GM18498 (cell line): ENCODE measurements around the gene STON2.
A peak's percentile ranks its signal among the peaks of the same experiment; 100 is the strongest.

Experiments used
- ATAC-seq: cut with Tn5 transposase; IDR thresholded peaks from one replicate; pipeline ENCODE4 v1.9.1; 2021; ENCODE audit warnings: mild to moderate bottlenecking, moderate library complexity; ENCODE audit not compliant: unreplicated experiment

Gene STON2

DNA sequence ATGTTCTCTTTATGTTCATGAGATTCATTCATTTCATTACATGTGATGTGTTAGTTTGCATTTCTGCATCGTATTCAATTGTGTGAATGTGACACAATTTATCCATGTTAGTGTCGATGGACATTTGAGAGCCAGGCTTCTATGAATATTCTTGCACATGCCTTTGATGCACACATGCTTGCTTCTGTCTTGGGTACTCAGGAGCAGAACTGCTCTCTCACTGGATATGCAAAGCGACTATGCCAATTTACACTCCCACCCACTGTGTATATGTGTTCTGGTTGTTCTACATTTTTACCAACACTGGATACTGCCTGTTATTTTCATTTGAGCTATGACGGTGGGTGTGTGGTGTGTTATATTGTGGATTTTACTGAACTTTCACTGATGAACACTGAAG, 95.1 kb downstream of the STON2 start:
- ATAC-seq: no peak

DNA sequence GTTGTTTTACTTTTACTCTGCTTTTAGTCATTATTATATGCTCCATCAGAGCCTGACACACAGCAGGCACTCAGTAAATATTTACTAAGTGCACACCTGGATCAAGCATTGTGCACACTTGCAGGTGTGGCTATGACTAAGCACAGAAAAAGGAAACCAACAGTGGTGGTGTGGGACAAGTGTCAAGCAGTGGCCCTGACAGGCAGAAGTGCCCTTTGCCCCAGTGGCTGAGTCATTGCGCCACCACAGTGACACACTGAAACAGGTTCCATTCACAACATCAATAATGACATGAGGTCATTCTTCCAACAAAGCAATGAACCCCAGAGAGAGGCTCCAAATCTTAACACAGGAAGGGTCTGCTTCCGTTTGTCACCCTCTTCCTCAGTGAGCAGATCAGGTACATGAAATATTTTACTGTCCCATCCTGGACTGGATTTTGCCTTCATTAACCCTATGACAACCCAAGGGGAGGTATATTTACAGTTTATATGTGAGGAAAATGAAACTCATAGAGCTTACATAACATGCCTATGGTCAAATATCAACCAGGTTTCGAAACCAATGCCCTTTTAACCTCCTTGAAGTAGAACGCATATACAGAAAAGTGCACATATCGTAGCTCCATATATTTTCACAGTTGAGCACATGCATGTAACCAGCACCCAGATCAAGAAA, 96.7 kb downstream of the STON2 start:
- ATAC-seq: peak; percentile 94

DNA sequence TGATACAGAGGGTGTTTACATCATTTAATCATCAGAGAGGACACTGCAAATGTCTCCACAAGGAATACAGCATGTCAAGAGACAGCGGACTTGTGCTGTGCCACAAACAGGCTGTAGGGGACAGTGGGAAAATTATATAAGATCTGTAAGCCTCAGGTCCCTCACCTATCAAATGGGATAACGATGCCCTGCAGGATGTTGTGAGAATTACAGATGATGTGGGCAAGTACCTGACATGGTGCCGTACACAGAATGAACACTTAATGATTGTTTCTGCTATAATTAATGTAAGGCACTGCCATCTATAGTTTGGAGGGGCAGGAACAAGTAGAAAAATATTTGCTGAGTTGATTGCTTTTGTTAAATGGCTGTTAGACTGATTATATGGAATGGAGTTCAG, 97.5 kb downstream of the STON2 start:
- ATAC-seq: no peak

DNA sequence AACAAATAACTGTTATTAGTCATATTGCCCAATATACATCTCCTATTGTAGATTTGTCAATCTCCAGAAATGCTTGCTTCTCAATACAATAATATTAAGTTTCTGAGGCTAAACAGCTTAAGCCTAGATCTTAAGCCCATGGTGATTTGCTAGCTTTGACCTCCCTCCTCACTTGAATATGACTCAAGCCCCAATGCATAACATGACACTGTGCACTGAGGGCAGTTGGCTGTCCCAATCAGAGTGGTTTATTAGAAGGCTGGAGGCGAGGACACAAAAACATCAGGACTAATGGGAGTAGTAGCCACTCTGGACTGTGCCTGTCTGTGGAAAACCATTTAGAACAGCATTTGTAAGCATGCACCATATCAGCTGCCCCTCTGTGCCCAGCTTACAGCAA, 98.3 kb downstream of the STON2 start:
- ATAC-seq: no peak

DNA sequence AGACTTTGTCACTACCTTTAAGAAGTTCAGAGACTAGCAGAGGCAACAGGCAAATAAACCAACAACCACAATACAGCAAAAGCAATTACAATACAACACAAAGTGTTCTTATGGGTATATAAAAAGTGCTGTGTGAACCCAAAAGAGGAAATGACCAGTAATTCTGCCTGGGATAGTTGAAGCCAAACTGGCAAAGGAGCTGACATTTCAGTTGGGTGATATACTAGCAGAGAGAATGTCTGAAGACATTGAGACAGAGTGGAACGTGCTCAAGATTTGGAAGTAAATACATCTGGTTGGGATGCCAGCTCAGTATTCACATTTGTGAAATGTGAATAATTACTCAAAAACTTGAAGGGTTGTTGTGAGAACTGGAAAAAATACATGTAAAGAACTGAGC, 98.8 kb downstream of the STON2 start:
- no peak for ATAC-seq

DNA sequence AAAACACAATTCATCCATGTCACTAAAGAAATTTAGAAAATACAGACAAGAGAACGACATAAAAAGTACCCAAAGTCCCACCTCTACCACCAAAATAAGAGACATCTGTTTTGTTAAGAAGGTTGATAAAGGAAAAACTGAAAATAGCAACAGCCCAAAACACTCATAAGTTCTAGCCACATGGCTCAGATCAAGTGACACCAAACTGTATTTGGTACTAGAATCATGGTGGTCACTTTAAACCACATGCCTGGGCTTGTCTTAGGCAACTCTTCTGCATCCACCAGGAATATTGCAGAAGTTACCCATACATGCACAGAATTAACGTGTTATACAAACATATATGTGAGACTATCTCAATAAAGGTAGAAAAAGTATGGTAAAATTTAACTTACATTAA, 101.2 kb downstream of the STON2 start:
- ATAC-seq: no peak

DNA sequence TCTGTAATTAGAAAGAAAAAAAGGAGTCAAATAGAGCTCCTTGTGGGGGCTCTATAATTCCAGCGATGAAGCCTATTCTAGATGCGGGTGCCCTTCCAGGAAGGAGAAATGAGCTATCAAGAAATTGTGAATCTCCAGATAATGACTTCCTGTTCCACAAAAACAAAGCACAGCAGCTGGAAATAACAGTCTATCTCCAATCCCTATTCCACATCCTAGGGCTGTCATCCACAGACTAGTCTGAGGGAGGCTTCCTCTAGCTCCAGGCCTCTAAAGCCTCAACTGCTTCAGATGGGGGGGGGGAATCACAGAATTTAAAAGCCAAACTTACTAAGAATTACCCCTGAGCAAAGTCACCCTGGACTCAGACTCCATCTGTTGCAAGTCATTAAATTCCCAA, 102.0 kb downstream of the STON2 start:
- no peak for ATAC-seq

DNA sequence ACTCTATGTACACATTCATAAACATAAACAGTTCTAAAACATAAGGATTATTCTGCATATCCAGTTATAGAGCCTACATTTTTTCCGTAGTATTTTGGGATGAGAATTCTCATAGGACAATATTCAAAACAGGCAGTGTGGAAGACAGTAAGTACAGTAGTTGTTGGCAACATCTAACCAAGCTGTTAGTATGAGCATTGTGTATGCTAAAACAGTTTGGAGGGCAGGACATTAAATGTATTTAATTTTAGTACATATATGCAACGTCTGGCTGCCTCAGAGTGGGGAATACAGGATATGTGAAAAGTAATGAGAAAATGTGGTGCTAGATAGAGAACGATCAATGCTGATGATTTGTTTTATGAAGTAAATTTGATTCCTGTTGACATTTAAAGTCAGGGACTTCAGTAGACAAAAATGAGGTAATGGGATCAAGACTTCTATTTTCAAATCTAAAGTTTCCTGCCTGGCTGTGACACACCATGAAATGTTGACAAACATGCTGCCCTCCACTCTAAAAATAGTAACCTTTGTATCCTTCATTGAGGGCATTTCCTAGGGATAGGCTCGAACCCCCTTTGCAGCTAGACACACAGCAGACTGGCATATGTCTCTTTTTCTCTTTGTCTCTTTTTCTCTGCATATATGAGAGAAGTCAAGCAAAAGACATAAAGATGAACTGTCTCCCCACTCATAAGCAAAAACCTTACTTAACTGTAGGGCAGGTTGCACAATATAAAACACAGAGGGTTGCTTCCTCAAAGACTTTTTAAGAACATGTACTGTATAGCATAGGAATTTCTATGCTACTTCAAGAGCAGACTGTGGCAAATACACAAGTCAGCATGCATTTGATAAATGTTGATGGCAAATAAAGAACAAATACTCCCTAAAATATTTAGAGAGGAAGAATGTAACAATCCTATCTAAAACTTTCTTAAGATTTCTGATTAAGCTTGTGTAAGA, 103.9 kb downstream of the STON2 start:
- no peak for ATAC-seq

DNA sequence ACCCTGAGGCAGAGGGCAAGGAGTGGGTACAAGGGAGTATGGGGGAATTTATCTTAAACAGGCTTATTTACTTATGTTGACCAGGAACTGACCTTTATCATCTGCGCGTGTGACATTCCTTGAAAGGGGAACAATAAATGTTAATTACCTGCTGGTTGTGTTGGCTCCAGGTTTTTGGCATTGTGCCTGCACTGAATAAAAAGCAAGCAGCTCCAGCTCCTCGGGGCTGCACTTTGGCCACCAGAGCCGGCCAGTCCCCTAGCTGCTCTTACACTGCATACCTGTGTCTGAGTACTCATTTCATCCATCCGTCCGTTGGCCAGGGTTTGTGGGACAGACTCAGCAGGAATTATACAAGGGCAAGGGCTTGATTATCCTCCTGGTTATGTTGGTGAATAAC, 110.6 kb downstream of the STON2 start:
- ATAC-seq: no peak

DNA sequence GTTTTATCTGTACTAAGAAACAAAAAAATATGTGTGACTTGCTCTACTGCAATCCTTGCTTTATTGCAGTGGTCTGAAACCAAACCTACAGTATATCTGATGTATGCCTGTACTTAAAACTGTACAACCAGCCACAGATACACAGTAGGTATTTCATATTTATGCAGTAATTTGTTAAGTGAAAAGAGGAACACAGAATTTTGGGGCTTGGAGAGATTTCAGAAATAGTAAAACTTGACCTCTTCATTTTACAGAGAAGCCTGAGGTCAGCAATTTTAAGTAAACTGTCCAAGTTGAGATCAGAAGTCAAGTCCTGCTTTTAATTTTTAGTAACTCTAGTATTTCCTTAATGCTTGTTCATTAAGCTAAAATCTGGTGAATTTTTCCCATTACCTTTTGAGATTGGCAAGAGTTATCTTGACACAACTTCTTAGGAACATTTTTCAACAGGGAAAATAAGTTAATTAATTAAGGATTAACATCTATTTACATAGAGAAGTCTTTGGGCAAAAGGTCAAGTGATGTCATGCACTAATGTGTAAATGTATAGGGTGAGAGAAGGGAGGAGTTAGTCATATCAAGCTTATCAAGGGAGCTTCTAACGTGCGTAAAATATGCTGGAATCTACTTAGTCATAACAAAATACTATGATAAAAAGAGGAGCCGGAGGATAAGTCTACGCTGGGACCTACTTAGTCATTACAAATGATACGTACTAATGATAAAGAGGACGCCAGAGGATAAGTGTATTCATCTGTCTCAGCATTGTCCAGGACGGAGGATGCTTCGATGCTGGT, 113.4 kb downstream of the STON2 start:
- no peak for ATAC-seq

DNA sequence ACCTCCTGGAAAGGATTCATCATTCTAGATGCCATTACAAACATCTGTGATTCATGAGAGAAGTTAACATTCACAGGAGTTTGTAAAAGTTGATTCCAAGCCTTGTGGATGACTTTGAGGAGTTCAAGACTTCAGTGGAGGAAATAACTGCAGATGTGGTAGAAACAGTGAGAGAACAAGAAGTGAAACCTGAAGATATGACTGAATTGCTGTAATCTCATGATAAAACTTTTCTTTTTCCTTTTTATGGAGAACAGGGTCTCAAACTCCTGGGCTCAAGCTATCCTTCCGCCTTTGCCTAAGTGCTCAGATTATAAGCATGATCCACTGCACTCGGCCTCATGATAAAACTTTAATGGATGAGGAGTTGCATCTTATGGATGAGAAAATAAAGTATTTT, 114.9 kb downstream of the STON2 start:
- ATAC-seq: no peak

DNA sequence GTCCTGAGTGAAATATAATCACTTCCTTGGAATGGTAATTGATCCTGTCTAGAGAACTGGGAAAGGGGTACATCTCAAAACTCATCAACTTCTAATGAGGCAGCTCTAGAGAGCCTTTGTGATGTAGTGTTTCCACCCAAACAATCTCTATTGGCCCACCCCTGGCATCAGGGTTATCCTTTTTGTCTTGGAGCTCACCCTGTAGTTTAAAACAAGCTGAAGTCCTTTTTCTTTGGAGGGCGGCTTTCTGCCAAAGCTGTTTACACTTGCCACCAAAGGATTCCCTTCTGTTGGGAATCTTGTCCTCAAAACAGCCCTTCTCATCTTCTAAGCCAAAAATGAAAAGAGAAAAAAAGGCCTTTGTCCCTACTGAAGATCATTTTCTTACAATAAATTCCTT, 118.8 kb downstream of the STON2 start:
- ATAC-seq: no peak

DNA sequence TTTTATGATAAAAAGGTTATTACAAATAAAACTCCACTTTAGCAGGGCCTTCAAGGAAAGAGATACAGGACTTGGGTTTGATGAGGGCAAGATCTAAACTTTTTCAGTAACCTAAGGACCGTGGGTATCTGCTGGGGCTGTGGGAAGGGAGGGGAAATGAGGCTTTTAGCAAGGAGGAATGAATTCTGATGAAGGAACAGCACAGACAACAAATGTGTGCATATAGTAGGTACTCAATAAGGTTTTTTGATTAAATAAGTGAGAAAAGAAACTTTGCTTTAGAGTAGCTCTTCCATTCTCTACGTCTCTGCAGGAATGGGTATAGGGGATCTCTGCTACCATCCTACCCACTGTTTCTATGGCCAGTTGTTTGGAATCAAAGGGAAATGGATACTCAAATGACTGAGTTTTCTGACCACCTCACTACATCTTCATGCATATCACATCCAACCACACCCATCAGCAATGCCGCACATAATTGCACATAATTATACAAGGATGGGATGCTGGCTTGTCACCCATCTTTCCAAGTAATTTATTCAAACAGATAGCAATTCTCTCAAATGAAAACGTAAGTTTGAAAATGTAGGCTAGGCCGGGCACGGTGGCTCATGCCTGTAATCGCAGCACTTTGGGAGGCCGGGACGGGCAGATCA, 119.9 kb downstream of the STON2 start:
- ATAC-seq: no peak

DNA sequence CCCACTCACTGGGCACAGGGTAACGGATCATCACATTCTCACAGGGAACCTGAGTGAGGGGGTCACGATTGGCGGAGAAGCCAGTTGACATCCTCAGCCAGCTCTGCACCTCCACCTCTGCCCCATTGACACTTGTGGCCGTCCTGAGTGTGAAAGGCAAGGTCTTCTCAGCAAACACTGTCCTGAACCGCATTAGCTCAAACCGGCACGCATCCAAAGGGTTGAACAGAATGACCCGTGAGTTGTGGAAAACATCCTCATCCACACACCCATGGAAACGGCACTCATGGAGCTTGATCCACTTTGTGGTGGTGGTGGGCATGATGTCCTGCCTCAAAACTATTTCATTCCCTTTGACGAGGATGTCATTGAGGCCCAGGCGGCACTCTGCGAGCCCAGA, 123.0 kb downstream of the STON2 start:
- no peak for ATAC-seq

DNA sequence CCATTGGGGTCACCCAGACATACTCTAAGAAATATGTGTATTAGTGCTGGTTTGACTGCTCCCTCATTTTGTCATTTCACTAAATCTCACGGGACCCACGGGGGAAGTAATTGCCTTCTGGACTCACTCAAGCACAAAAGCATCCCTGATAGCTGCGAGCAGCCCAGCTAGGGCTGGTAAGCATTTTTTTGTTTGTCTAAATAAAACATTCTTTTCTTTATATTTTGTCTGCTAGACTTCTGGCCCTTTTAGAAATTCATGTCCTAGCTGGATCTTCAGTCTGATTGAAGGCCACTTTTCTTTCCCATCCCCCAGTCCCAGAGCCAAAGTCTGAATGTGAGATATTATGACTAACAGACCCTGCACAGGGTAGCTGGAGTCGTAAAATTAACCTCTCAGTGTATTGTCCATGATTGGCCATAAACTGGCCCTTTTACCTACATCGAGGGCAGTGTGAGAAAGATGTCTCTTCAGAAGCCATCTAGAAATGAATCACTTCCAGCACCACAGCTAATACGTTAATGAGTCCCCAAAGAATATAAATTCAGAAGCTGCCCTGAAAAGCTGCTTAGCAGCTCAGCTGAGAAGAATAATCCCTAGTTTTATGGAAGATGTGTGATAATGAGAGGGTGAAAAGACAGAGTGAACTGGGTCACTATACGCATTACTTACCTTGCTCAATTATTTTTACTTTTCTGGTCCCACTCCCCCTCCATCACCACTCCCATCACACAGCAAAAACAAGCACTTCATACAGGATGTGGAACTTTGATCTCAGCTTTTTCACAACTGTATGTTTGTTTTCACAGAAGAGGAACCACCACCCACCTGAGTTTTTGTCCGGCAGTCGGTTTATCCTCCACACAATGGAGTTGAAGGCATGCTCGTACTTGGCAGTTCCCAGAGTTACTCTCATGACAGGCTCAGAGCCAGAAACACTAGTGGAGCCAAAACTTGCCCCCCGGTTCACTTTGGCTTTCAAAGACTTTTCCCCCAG, 123.8 kb downstream of the STON2 start:
- ATAC-seq: no peak

DNA sequence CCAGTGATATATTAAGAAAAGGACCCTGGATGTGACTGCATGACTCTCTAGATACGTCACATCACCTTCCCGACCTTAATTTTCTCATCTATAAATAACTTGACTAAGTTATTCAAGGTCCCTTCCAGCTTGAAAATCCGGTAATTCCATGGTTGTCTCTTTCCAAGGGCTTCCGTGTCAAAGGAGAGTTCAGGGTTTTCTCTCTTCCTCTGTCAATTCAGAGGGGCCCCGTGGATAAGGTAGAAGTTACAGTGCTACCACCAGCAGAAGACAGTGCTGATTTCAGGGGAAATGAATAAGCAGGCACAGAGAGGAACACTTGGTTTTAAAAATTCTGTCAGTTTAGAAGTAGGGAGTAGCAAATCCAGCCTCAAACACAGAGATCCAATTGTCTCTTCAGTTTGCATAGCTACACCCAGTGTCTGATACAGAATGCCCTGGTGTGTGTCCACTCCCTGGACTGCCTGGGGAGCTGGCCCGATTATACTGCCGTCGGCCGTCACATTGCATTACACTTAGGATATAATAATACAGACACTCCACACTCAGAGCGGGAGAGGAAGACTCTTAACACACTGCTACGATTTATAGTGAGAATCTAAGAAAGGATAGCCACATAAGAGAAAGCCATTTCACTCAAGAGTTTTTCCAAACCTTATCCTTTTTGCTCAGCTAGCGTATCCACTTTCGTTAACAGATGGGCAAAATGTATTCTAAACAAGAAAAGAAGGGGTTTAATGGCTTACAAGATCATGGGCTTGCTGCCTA, 124.6 kb downstream of the STON2 start:
- ATAC-seq: no peak

DNA sequence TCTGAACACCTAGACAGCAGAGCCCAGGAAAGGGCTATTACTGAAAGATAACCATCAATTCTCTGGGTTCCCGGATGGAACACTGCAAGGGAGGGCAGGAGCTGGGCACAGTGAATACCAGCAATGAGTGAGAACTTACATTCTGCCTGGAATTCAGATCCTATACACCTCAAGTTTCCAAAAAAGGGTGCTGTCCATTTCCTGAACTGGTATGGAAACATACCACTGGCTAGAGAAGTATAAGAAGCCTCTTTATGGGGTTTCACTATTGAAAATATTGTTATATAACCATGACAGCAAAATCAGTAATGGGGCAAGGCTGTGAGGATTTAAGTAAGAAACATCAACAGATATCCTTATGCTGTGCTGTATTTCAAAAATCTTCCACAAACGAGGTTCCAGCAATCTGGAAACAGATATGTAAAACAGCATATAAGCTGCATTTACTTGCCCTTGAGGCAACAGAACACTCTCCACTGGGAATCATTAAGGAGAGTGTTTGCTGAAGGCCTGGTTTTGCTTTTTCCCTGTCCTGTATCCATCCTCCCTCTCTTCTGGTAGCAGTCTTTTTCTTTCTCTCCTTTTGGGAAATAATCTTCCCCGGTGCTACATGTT, 126.1 kb downstream of the STON2 start:
- no peak for ATAC-seq

DNA sequence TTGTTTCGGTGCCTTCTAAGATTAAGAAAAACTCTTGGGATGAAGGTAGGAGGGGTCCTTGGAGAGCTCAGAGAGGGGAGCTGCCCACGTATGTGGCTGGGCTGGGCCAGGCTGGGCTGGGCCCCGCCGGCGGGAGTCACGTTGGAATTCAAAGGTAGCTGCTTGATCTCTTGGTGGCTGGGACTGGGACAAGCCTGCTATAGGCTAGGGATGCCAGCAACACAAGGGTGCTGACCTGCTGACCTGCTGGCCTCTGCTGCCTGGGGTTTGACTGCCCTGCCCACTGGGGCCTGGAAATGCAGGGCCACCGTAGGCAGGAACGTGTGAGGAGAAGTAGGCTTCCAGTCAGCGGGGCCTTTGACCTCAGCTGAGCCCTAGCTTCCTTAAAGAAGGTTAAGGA, 126.6 kb downstream of the STON2 start:
- ATAC-seq: no peak

DNA sequence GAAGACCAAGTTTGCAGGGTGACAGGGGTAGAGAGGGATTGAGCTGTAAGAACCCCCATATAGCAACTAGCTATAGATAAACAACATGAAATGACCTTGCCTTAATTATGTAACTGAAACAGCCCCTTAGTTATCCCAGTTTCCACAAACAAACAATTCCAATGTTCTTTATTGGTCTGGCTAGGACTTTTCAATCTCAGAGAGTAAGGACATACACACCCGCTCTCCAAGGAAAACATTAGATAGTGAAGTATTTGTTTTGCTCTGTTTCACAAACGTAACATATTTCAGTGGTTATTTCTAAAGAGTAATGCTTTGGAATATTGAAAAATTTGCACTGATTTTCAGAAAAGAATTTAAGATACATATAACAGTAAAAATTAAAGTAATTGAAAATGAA, 127.8 kb downstream of the STON2 start:
- no peak for ATAC-seq
